Measurements from ENCODE around the gene NOXA1.
"Not testable (repeated sequence)": the region's sequence is repeated elsewhere in the genome, so short reads cannot be mapped to it uniquely, and the experiment has no call there.

Gene NOXA1, protein sequence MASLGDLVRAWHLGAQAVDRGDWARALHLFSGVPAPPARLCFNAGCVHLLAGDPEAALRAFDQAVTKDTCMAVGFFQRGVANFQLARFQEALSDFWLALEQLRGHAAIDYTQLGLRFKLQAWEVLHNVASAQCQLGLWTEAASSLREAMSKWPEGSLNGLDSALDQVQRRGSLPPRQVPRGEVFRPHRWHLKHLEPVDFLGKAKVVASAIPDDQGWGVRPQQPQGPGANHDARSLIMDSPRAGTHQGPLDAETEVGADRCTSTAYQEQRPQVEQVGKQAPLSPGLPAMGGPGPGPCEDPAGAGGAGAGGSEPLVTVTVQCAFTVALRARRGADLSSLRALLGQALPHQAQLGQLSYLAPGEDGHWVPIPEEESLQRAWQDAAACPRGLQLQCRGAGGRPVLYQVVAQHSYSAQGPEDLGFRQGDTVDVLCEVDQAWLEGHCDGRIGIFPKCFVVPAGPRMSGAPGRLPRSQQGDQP

GRCh38 chr9:137422604-137423513 lies at the start of gene NOXA1, which contains the start of gene EXD3:
Gene NOXA1 (plus strand): TSS chr9:137423393. CDS start chr9:137423530, 137 bp downstream.
Gene EXD3 (minus strand): TSS chr9:137423162. CDS start chr9:137395357, 27,805 bp downstream.
- peak; percentile 86 to 92 for ATAC-seq

DNA sequence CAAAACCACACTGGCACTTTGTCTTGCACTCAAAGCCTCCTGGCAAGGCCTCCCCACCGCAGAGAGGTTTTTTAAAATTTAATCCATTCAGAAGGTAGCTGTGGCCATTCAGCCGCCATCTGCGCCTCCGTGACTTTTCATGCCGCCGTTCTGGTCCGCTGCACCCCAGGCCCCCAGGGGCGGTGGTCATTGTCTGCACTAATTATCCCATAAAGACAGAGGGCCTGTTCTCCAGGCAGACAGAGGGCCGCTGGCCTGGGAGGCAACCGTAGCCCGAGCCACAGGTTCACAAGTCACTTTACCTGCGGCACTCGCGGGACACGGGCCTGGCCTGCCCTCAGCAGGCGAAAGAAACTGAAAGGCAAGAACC lies 49.6 kb upstream of the NOXA1 start:
- ATAC-seq = no peak

DNA sequence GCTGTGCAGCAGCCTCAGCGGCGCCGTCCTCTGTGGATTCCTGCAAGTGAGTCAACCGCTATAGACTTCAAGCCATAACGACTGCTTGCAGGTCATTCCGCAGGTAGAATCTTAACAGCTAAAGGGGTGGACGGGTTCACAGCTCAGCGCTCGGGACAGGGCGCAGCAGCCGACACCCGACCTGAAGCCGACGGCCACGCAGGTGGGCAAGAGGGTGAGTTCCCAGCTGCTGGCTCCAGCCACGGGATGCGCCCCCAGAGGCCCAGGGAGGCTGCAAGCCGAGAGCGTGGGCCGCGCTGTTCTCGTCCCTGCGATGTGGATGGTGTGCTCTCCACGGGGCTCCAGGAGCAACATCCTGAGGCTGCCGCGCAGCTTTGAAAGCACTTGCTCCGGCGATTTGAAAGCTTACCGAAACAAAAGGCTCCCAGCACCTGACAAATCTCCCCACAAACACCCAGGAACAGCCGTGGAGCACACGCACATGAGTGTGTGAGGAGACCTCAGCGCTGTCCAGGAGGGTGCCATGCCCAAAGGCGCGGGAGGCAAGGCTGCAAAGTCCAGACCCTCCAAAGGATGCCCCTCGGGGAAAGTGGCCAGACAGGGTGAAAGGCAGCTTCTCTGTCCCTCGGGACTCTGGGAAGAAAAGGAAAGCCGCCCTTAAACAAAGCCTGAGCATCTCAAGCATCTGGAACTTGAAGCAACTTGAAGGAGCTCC lies 48.9 kb upstream of the NOXA1 start:
- no peak for ATAC-seq

DNA sequence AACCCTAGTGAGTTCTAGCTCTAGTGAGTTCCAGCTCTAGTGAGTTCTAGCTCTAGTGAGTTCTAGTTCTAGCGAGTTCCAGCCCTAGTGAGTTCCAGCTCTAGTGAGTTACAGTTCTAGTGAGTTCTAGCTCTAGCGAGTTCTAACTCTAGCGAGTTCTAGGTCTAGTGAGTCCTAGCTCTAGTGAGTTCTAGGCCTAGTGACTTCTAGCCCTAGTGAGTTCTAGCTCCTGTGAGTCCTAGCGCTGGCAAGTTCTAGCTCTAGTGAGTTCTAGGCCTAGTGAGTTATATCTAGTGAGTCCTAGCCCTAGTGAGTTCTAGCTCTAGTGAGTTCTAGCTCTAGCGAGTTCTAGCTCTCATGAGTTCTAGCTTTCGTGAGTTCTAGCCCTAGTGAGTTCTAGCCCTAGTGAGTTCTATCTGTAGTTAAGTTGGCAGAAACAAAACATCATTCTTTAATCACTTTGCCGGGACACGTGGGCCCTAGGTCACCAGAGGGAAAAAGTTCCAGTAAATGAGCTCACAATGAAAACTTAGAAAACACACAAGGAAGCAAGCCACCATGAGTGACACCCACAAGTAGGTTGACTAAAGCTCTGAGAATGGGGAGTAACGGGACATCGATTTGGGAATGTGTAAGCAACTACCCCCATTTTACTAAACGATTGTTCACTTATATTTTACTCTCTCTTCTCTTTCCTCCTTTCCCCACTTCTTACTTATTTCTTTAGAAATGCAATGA lies 47.7 kb upstream of the NOXA1 start:
- ATAC-seq = no peak

- no peak for ATAC-seq
Observed at GRCh38 chr9:137376386-137376785, 46.8 kb upstream of the NOXA1 start.

DNA sequence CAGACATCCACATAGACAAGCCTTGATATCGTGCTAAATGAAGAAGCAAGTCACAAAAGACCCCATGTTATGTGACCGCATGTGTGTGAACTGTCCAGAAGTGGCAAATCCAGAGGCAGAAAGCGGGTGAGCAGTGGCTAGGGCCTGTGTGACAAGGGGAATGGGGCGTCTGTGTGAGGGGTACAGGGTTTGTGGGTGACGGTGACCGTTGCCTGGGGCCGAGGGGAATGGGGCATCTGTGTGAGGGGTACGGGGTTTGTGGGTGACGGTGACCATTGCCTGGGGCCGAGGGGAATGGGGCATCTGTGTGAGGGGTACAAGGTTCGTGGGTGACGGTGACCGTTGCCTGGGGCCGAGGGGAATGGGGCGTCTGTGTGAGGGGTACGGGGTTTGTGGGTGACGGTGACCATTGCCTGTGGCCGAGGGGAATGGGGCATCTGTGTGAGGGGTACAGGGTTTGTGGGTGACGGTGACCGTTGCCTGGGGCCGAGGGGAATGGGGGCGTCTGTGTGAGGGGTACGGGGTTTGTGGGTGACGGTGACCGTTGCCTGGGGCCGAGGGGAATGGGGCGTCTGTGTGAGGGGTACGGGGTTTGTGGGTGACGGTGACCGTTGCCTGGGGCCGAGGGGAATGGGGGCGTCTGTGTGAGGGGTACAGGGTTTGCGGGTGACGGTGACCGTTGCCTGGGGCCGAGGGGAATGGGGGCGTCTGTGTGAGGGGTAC lies 44.3 kb upstream of the NOXA1 start:
- ATAC-seq = not testable (repeated sequence)

DNA sequence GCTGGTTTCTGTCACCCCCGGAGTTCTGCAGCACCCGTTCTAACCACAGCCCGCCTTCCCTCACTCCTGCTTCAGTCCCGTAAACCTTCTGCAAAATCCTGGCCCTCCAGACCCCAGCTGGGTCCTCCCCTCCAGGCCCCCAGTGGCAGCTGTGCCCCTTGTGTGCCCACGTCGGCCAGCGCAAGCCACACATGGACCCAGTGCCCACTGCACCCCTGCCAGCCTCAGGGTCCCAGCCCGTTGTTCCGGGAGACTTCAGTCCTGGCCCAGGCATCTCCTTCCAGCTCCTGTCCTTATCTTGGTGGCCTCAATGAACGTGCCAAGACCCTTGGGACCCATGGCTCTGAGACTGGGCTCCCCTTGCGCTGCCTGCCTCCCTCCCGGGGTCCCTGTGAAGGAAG lies 43.4 kb upstream of the NOXA1 start:
- no peak for ATAC-seq

GRCh38 chr9:137380171-137380570 lies 43.0 kb upstream of the NOXA1 start:
- no peak for ATAC-seq

GRCh38 chr9:137380606-137381005 lies 42.6 kb upstream of the NOXA1 start:
- no peak for ATAC-seq

GRCh38 chr9:137381501-137382443 lies 41.4 kb upstream of the NOXA1 start:
- no peak for ATAC-seq

DNA sequence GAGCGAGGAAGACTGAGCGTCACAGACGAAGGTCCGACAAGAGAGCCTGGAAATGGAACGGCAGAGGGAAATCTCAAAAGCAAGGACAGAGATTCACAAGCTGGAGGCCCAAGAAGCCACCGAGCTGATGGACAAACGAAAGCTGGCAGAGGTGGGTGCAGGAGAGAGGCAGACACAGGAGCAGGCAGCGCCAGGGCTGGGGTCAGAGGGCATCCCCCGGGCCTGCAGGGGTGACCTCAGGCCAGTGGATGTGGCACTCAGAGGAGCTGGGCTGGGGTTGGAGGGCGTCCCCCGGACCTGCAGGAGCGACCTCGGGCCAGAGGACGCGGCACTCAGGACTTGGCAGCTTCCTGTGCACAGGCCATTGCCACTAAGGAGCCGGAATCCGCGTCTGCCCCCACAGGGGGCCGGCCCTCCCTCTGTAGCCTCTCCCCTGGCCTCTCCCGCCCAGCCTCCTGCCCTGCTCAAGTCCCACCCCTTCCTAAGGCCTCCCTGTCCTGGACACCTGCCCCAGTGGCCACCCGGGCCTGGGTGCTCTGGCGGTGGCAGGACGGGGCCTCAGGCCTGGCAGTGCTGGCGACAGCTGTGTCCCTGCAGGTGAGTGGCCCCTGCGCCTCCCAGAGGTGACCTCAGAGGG lies 40.6 kb upstream of the NOXA1 start:
- ATAC-seq = no peak

- no peak for ATAC-seq
Observed at GRCh38 chr9:137383081-137383783, 40.0 kb upstream of the NOXA1 start.

DNA sequence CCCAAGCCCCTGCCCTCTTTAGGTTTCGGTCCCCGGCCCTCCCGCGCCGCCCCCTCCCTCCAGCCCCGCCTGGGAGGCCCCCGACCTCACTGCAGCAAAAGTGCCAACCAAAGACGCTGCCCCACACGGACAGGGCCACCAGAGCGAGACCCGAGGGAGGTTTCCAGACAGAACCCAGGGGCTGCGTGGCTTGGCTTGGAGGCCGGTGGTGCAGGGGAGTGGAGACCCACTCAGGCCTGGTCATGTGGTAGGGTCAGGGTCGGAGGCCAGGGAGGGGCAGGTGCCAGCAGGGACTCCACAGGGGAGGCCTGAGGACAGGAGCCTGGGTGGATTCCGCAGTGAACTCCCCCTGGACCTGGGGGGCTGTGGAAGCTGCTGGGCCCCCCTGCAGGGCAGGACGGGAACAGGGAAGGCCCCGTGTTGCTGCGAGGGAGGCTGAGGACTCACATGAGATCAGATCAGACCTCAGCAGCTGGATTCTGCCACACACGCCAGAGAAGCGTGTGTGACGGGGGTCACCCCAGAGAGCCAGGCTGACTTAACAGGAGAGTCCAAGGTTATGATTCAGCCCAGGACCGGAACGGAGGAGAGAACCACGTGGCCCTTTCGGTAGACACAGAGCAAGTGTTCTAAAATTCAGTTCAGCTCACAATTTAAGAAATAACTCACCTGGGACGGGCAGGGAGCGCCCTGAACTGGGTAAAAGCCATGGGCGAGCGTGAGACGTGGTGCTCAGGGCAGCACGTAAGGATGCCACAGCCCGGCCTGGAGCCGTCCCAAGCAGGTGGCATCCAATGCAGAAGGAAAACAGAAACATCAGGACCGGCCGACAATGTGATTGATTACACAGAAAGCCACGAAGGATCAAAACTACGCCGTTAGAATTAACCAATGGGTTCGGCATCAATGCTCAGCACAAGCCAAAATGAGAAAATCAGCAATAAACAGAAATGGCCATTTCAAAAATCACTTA lies 39.1 kb upstream of the NOXA1 start:
- no peak for ATAC-seq

GRCh38 chr9:137385061-137385655 lies 38.0 kb upstream of the NOXA1 start:
- no peak for ATAC-seq

GRCh38 chr9:137386507-137387113 lies 36.6 kb upstream of the NOXA1 start:
- ATAC-seq = peak in 1 of 2 donors; percentile 11

DNA sequence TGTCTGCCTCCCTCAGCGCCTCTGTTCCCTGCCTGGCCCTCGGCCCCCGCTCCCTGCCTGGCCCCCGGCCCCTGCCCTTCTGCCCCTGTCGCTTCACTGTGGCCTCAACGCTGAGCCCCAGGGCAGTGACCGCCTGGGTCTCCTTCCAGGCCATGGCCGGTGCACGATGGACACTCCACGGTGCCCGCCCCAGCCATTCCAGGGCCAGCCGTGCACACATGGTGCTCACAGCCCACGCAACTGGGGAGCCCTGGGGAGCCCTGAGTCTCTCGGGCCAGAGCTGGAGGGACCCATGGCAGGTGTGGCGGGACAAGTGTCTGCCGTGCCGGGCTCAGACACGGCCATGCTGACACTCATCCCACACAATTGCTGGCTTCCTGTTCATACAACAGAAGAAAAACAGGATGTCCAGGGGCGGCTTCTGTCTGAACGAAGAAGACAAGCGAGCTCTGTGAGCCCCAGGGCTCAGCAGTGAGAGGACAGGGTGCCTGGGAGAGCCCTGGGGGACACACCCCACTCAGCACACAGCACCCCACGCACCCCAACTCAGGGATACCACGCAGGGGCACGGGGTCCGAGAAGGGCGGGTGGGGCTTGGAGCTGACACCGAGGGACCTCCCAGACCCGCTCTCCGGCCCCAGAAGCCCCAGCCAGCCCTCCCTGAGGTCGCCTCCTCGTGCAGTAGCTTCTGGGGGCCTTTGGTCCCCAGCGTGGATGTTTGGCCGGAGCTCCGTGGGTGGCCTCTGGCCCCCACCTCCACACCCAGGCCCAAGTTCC lies 35.9 kb upstream of the NOXA1 start:
- peak; percentile 85 to 91 for ATAC-seq

All from activated CD4-positive, CD25-positive, alpha-beta regulatory T cell treated with anti-CD3 and anti-CD28 coated beads, Interleukin-2, amount 50 U/mL, for 24 hours (primary cell).